Globus pallidus (tissue), 1 donor: ENCODE results near the gene WWOX.

ENCODE experiments used
- DNase-seq: peaks from one replicate; pipeline ENCODE4 v3.0.0-alpha.2; 2015; ENCODE audit warnings: low spot score

The WWOX gene

GRCh38 chr16:78399384-78399783, 299.9 kb downstream of the WWOX start:
- DNase-seq = no peak

DNA sequence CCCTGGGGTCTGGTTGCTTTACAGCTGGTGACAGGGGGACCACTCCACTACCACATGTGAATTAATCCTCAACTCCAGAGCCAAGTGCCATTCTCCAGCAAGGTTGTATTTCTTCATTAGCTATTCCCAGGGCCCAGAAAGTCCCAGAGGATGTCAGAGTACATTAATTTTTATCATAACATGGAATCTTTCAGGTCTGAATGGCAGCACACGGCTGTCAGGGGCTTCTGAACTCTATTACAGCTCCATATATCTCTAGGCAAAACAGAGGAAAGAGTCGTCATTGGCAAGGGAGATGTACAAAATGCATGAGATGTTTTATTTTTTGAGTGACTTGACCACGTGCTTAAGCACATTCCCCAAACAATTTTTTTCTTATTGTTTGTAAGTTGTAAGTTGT, 303.4 kb downstream of the WWOX start:
- no peak for DNase-seq

DNA sequence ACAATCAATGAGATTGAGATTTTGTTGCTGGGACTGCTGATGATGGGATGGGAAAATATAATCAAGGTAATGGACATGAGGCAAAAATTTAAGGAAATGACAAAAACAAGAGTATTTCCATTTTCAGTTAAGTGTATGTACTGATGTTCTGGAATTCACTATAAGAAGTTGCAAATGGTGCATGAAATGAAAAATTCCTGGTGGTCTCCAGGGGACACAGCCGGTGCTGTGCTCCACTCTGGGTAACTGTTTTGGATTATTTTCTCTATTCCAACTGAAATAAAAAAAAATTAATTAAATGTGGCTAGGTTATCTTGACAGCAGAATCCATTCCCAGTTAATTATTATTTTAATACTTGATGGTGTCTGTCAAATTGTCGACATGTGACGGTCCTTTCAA, 305.6 kb downstream of the WWOX start:
- no peak for DNase-seq

DNA sequence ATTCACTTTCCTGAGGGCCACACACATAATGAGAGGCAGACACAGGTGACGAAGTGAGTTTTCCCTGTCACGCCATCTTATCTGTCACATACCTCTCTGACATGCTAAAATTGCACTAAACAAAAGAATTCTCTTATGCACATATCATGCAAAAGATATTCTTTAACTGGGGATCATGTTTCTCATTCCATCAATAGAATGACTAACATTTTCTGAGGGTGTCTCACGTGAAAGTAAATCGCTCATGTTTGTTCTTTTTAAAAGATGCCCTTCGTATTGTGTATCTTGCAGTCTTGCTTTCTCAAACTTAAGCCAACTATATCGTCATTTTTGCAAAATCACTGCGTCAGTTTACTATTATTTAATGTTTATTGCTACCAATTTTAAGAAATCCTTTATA, 306.4 kb downstream of the WWOX start:
- no peak for DNase-seq

DNA sequence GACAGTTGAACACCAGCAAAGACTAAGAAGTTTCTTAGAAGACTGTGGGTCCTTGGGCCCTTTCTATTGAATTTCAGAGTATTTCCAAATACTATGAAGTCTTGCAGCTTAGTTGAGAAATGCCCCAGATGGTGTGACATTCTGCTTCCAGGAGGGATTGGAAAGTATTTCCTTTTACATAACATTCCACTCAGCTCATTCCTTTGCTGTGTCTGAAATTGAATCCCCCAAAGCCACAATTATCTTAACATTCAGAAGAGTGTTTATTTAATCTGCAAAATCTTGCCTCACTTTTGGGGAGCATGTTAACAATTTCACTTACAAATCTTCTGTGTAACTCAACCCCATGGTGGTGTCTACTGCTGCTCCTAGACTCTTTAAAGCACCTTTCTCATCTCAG, 307.7 kb downstream of the WWOX start:
- DNase-seq = no peak

GRCh38 chr16:78413651-78414050, 314.2 kb downstream of the WWOX start:
- DNase-seq = no peak

- DNase-seq = no peak
These were observed 315.6 kb downstream of the WWOX start for GRCh38 chr16:78415013-78415412.

- DNase-seq = no peak
These were observed 316.2 kb downstream of the WWOX start for GRCh38 chr16:78415669-78416068.

DNA sequence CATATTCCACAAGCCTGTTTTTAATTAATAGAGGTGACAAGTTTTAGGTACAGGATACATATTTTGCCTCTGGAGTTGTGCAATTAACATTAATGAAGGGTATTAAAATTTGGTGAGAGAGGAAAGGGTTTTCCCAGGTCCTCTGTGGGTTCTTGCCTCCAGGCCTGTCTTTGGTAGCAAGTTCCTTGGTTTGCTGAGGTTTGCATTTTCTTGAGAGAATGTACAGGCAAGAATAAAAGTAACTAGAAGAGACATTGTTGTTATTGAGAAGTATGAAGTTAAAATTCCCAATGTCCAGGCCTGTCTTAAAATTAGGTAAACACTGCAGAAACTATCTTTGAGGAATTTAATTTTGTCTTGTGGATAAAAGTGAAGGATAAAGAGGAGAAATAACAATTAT, 316.9 kb downstream of the WWOX start:
- DNase-seq = no peak

GRCh38 chr16:78421181-78421708, 321.8 kb downstream of the WWOX start:
- no peak for DNase-seq

GRCh38 chr16:78425281-78425680, 325.8 kb downstream of the WWOX start:
- DNase-seq = no peak

- no peak for DNase-seq
These were observed 326.5 kb downstream of the WWOX start for GRCh38 chr16:78425891-78426510.

GRCh38 chr16:78428193-78428592, 328.7 kb downstream of the WWOX start:
- no peak for DNase-seq

- DNase-seq = no peak
These were observed 330.8 kb downstream of the WWOX start for GRCh38 chr16:78430281-78430680.

- no peak for DNase-seq
These were observed 331.7 kb downstream of the WWOX start for GRCh38 chr16:78431004-78431670.

- DNase-seq = no peak
These were observed 332.2 kb downstream of the WWOX start for GRCh38 chr16:78431701-78432100.

DNA sequence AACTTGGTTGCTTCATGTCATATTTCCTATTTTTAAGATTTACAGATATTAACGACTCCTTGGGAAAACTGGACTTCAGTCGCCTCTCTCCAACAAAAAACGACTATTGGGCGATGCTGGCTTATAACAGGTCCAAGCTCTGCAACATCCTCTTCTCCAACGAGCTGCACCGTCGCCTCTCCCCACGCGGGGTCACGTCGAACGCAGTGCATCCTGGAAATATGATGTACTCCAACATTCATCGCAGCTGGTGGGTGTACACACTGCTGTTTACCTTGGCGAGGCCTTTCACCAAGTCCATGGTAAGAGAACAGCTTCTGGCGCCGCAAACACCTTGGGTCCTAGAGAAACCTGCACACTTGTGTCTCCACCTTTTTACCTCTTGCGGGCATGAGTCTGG, 333.0 kb downstream of the WWOX start:
- no peak for DNase-seq

DNA sequence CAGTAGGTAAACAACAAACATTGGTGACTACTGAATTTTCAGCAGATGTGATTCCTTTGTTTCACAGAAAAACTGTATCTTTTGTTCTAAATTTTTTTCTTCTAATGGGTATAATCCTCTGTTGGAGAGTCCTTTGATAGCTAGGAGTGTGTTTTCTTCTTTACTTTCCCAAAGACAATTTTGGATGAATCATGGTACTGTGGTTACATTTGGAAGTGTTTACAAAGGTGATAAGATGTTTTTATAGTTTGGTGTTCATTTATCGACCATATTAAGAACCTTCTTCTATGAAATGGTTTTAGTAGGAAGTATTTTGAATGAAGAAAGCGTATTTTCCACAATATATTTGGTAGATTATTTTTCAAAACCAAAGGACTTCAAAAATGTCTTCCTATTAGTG, 333.7 kb downstream of the WWOX start:
- DNase-seq = no peak

DNA sequence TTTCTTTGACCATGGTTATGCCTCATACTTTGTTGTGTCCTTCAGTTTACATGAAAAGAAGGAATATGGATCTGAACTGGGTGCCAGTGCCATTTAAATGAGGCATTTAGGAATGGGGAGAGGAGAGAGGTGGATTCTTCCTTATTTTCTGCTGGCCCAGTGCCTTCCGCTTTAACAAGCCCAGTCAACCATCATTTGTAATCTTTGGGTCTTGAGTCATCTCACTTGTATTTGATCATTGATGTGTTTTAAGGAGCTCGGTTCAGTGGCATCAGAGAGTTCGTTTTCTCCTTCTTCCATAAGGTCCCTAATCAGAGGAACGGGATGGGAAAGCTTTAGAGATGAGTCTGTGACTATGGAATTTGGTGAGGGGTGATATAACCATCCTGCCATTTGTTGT, 334.9 kb downstream of the WWOX start:
- no peak for DNase-seq

DNA sequence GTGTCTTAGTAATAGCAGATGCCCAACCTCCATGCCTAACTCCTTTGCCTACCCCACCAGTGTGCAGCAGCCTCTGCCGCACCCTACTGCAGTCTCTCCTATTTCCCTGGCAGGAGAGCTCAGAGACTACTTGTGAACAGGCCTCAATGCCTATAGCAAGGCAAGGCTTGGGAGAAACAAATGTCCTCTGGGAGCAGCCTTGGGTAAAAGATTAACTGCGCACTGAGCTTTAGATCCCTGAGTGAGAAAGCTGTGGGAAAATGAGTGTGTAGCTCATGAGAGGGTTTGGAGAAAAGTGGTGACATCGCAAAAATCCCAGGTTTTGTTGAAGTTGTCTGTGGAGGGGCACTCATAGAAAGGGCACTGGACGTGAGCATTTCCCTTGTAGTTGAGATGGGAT, 335.8 kb downstream of the WWOX start:
- DNase-seq = no peak

DNA sequence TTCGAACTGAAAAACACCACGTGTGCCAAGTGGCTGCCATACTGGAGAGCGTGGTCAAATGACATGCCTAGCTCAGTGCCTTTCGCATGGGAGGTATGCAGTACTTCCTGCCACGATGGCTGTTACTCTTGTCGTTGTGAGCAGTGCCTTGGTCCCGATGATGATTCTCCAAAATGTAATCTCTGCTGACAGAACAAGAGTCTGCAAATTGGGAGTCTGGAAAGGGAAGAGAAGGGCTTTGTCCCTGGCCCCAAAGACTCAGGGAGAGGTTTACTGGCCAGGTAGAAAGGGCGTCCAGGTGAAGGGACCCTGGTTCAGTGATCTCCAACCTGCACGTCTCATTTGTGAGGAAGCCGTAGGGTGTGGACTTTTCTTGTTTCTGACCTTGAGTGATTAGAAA, 336.6 kb downstream of the WWOX start:
- DNase-seq = no peak

DNA sequence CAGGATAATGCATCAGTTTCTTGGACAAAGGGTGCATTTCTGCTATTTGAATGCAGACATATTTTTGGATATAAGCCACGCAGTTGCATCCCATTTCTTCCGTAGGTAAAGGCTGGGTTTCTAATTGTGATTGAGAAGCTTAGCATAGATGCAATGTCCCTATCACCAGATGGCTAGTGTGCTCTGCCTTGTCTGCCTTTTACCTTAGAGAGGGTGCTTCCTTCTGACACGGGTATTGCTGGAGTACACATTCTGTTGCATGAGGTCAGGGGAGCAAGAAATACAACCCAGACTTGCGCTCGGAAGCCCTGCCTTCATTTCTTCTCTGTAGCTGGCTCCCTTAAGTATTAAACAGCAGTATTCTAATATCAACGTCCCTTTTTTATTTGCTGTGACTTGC, 337.4 kb downstream of the WWOX start:
- DNase-seq = no peak

DNA sequence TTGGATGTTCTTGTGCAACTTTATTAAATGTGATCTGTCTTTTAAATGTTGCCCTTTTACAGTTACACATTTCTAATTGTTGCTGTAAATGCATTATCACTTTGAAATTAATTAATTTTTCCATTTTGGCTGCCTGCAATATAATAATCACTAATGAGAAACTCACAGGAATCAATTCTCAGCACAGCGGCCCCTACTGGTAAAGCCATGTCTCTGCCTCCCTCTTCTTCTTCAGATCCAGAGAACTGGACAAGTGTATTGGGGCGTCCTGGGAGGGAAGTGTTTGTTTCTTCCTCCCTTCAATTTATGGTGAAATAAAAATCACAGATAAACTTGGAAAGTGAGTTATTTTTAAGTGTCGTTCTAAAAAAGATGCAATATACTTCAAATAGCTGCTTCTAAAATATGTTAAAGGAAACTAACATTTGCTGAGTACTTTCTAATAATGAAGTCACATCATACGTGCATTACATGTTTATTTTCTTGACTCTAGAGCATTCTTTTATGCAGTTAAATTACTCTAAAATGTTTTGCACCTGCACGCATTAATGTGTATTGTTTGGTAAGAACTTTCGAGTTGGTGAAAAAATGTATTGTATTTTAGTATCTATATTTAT, 338.0 kb downstream of the WWOX start:
- peak; percentile 47 for DNase-seq

- no peak for DNase-seq
These were observed 338.8 kb downstream of the WWOX start for GRCh38 chr16:78438219-78438618.
